ENCODE measurements around the gene CES4A. TPM values are rescaled to one million over a fixed set of nuclear protein-coding genes. Genes with fewer than 3 reads are reported as not detected.
A peak's percentile ranks its signal among the peaks of the same experiment; 100 is the strongest.

Gene CES4A
- total and polyA plus RNA-seq, 9 of the 15 experiments (the other 6 are each of a cell fraction or from before 2014, with no cell fraction given) = 0.09 to 0.13 (median 0.11) TPM; not detected in 6

DNA sequence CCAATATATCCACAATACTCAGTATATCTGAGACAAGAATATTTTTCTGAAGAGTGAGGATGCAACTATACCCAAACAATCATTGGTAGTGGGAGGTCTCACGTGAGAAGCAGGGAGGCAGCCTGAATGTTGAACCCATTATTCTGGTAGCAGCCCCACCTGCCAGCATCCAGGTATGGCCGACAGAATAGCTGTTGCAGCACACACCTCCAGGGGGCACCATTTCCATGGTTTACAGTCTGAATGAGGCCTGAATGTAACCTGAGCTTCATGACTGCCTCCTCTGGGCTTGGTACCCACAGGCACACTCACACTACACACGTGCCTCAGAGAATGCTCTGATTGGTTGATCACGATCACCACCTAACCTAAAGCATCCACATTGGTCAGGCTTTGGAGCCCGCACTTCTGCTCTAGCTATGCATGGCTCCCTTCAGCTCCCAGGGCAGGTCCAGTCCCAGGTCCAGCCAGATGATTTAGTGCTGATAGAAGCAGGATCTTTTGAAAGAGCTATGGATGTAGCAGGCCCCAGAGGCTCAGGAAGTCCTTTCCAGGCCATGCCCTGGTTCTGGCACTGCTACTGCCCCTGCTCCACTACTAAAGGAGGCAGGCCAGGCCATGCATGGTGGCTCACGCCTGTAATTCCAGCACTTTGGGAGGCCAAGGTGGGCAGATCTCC lies 29.6 kb downstream of the CES4A start (continued):
- TF ChIP-seq, protein P1, sequence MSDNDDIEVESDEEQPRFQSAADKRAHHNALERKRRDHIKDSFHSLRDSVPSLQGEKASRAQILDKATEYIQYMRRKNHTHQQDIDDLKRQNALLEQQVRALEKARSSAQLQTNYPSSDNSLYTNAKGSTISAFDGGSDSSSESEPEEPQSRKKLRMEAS (CRISPR knock-in tag; IDR thresholded peaks at IDR 0.05) = peak; percentile 73
- TF ChIP-seq XRCC3 (IDR thresholded peaks at IDR 0.05) (no peak), PHB2 (IDR thresholded peaks at IDR 0.05; ENCODE audit: low read depth) (no peak), NFYB (IDR thresholded peaks at IDR 0.05; ENCODE audit: extremely low read depth, insufficient read length) (peak; percentile 66), SMARCA4 (IDR thresholded peaks at IDR 0.05) (no peak), HCFC1 (IDR thresholded peaks at IDR 0.05; ENCODE audit: low read depth, low read length) (peak; percentile 31; the same call in 1 of the 2 replicates), ZNF696 (CRISPR knock-in tag; conservative IDR thresholded peaks at IDR 0.05) (no peak), ZNF445 (CRISPR knock-in tag; IDR thresholded peaks at IDR 0.05; ENCODE audit: low read depth) (no peak), POLR3G (IDR thresholded peaks at IDR 0.05; ENCODE audit: extremely low read depth, insufficient read length, insufficient replicate concordance) (no peak), NCOA4 (IDR thresholded peaks at IDR 0.05; ENCODE audit: partially characterized antibody) (no peak), ZNF586 (CRISPR knock-in tag; conservative IDR thresholded peaks at IDR 0.05) (no peak), JUN (IDR thresholded peaks at IDR 0.05; ENCODE audit: borderline replicate concordance, low read depth, low read length) (peak; percentile 52; the same call in 1 of the 2 replicates), JUN (CRISPR knock-in tag; IDR thresholded peaks at IDR 0.05; ENCODE audit: borderline replicate concordance) (no peak)
- TF ChIP-seq, protein P2, sequence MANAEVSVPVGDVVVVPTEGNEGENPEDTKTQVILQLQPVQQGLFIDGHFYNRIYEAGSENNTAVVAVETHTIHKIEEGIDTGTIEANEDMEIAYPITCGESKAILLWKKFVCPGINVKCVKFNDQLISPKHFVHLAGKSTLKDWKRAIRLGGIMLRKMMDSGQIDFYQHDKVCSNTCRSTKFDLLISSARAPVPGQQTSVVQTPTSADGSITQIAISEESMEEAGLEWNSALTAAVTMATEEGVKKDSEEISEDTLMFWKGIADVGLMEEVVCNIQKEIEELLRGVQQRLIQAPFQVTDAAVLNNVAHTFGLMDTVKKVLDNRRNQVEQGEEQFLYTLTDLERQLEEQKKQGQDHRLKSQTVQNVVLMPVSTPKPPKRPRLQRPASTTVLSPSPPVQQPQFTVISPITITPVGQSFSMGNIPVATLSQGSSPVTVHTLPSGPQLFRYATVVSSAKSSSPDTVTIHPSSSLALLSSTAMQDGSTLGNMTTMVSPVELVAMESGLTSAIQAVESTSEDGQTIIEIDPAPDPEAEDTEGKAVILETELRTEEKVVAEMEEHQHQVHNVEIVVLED (CRISPR knock-in tag; IDR thresholded peaks at IDR 0.05) = no peak
- TF ChIP-seq, protein P3, sequence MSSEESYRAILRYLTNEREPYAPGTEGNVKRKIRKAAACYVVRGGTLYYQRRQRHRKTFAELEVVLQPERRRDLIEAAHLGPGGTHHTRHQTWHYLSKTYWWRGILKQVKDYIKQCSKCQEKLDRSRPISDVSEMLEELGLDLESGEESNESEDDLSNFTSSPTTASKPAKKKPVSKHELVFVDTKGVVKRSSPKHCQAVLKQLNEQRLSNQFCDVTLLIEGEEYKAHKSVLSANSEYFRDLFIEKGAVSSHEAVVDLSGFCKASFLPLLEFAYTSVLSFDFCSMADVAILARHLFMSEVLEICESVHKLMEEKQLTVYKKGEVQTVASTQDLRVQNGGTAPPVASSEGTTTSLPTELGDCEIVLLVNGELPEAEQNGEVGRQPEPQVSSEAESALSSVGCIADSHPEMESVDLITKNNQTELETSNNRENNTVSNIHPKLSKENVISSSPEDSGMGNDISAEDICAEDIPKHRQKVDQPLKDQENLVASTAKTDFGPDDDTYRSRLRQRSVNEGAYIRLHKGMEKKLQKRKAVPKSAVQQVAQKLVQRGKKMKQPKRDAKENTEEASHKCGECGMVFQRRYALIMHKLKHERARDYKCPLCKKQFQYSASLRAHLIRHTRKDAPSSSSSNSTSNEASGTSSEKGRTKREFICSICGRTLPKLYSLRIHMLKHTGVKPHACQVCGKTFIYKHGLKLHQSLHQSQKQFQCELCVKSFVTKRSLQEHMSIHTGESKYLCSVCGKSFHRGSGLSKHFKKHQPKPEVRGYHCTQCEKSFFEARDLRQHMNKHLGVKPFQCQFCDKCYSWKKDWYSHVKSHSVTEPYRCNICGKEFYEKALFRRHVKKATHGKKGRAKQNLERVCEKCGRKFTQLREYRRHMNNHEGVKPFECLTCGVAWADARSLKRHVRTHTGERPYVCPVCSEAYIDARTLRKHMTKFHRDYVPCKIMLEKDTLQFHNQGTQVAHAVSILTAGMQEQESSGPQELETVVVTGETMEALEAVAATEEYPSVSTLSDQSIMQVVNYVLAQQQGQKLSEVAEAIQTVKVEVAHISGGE (CRISPR knock-in tag; IDR thresholded peaks at IDR 0.05) = no peak

All from K562 (cell line).